ENCODE results near the gene LINC00632. TPM values are rescaled to one million over a fixed set of nuclear protein-coding genes. Genes with fewer than 3 reads are reported as not detected.
A peak's percentile ranks its signal among the peaks of the same experiment; 100 is the strongest.

The LINC00632 gene
- total and polyA plus RNA-seq, 4 donors = 0.15 to 28.7 (median 0.32) TPM

- Histone ChIP-seq H3K9ac (ENCODE audit: low read depth in 1 of 2, low read length in 2 of 2) (no peak overlapping the region), H3K4me1 (ENCODE audit: control insufficient read depth in 4 of 4, insufficient read depth in 4 of 4, low read length in 3 of 4) (no peaks in the 10 kb centered on the region), H3K36me3 (ENCODE audit: control insufficient read depth in 4 of 4, insufficient read depth in 3 of 4, low read depth in 1 of 4, low read length in 3 of 4) (no peaks in the 10 kb centered on the region), H3K27ac (ENCODE audit: low read depth in 1 of 2, low read length in 2 of 2) (no peak overlapping the region), H3K9me3 (ENCODE audit: control insufficient read depth in 4 of 4, low read length in 3 of 4) (peaks cover 0 to 4% (median 0%) of the 10 kb centered on the region in 4 donors), H3K4me3 (ENCODE audit: low read depth in 1 of 3, low read length in 3 of 3) (no peak overlapping the region), H3K27me3 (ENCODE audit: control insufficient read depth in 4 of 4, insufficient read depth in 4 of 4, low read length in 3 of 4) (no peaks in the 10 kb centered on the region)
- WGBS = 67% methylated on average over 3 of the region's 3 CpGs
- DNase-seq (ENCODE audit: low spot score) = no peak
- TF ChIP-seq REST (IDR thresholded peaks at IDR 0.05) (no peak), SP1 (IDR thresholded peaks at IDR 0.05) (no peak), FOXA1 (IDR thresholded peaks at IDR 0.05) (no peak), NR2F2 (IDR thresholded peaks at IDR 0.05) (no peak), GABPA (IDR thresholded peaks at IDR 0.05 in 1 of 2, conservative IDR thresholded peaks at IDR 0.05 in 1 of 2) (no peak), MAX (IDR thresholded peaks at IDR 0.05) (no peak), RXRA (IDR thresholded peaks at IDR 0.05) (no peak)
Measured at GRCh38 chrX:140724736-140725135, 15.2 kb downstream of the LINC00632 start.

DNA sequence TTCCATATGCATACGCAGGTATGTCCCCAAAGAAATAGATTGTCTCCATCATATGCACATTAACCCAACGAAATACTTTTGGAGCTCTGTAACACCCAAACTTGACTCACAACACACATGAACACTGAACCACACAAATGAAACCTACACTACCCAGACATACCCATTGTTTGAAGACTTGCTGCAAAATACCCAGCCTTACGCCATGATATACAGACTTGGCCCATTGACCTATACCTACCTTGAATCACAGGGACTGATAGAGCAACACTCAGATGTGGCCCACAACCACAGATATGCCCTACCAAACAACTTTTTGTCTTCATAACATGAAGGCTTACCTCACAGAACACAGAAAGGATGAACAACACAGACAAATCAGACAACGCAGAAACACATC lies 15.9 kb downstream of the LINC00632 start:
- Histone ChIP-seq H3K4me3 (ENCODE audit: low read depth in 1 of 3, low read length in 3 of 3) (no peak overlapping the region), H3K36me3 (ENCODE audit: control insufficient read depth in 4 of 4, insufficient read depth in 3 of 4, low read depth in 1 of 4, low read length in 3 of 4) (no peaks in the 10 kb centered on the region), H3K9me3 (ENCODE audit: control insufficient read depth in 4 of 4, low read length in 3 of 4) (peaks cover 0 to 4% (median 0%) of the 10 kb centered on the region in 4 donors), H3K27ac (ENCODE audit: low read depth in 1 of 2, low read length in 2 of 2) (no peak overlapping the region), H3K4me1 (ENCODE audit: control insufficient read depth in 4 of 4, insufficient read depth in 4 of 4, low read length in 3 of 4) (no peaks in the 10 kb centered on the region), H3K27me3 (ENCODE audit: control insufficient read depth in 4 of 4, insufficient read depth in 4 of 4, low read length in 3 of 4) (no peaks in the 10 kb centered on the region), H3K9ac (ENCODE audit: low read depth in 1 of 2, low read length in 2 of 2) (no peak overlapping the region)
- no peak for TF ChIP-seq RXRA (IDR thresholded peaks at IDR 0.05)
- no peak for TF ChIP-seq GABPA (IDR thresholded peaks at IDR 0.05 in 1 of 2, conservative IDR thresholded peaks at IDR 0.05 in 1 of 2)
- TF ChIP-seq RAD21 (IDR thresholded peaks at IDR 0.05) = no peak
- DNase-seq (ENCODE audit: low spot score) = no peak
- 97% methylated on average over 4 of the region's 4 CpGs for WGBS

DNA sequence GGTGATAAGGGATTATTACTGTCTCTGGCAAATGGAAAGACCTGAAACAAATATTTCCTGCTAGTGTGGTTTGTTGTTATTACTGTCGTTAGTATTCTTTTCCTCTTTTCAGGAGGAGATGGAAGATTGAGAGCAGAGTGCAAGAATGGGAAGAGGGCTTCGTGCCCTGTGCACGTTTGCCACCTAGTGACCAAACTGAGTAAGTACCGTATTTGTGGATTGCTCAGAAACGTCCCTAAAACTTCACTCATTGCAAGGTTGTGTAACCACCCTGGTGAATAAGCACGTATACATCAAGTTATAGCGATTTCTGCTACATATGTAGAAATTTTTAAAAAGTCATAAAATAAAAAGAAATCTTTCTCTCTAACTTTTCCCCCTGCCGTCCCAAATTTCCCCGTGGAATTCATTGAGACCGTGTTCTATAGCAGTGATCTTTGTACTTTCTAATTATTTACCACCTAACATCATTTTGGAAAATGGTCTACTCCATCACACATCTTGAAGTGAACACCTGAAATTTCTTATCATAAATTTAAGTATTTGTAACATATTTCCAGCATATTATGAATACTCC lies 24.3 kb downstream of the LINC00632 start:
- Histone ChIP-seq H3K9me3 (ENCODE audit: control insufficient read depth in 4 of 4, low read length in 3 of 4) (no peaks in the 10 kb centered on the region), H3K4me3 (ENCODE audit: low read depth in 1 of 3, low read length in 3 of 3) (no peak overlapping the region), H3K27me3 (ENCODE audit: control insufficient read depth in 4 of 4, insufficient read depth in 4 of 4, low read length in 3 of 4) (no peaks in the 10 kb centered on the region), H3K9ac (ENCODE audit: low read depth in 1 of 2, low read length in 2 of 2) (no peak overlapping the region), H3K27ac (ENCODE audit: low read depth in 1 of 2, low read length in 2 of 2) (no peak overlapping the region), H3K4me1 (ENCODE audit: control insufficient read depth in 4 of 4, insufficient read depth in 4 of 4, low read length in 3 of 4) (no peaks in the 10 kb centered on the region), H3K36me3 (ENCODE audit: control insufficient read depth in 4 of 4, insufficient read depth in 3 of 4, low read depth in 1 of 4, low read length in 3 of 4) (no peaks in the 10 kb centered on the region)
- 15% methylated on average over 10 of the region's 10 CpGs for WGBS
- DNase-seq (ENCODE audit: low spot score) = no peak
- no peak for TF ChIP-seq HNF4G (IDR thresholded peaks at IDR 0.05)
- peak; percentile 64 for TF ChIP-seq CTCF (IDR thresholded peaks at IDR 0.05; ENCODE audit: low read depth, low read length, missing input control)
- TF ChIP-seq TAF1 (conservative IDR thresholded peaks at IDR 0.05) = no peak
- TF ChIP-seq GABPA (IDR thresholded peaks at IDR 0.05 in 1 of 2, conservative IDR thresholded peaks at IDR 0.05 in 1 of 2) = no peak
- no peak for TF ChIP-seq MAX (IDR thresholded peaks at IDR 0.05)
- TF ChIP-seq SP1 (IDR thresholded peaks at IDR 0.05) = no peak
- peak; percentile 82 to 91 for TF ChIP-seq RAD21 (IDR thresholded peaks at IDR 0.05)
- no peak for TF ChIP-seq YY1 (IDR thresholded peaks at IDR 0.05)
- TF ChIP-seq, protein P1, sequence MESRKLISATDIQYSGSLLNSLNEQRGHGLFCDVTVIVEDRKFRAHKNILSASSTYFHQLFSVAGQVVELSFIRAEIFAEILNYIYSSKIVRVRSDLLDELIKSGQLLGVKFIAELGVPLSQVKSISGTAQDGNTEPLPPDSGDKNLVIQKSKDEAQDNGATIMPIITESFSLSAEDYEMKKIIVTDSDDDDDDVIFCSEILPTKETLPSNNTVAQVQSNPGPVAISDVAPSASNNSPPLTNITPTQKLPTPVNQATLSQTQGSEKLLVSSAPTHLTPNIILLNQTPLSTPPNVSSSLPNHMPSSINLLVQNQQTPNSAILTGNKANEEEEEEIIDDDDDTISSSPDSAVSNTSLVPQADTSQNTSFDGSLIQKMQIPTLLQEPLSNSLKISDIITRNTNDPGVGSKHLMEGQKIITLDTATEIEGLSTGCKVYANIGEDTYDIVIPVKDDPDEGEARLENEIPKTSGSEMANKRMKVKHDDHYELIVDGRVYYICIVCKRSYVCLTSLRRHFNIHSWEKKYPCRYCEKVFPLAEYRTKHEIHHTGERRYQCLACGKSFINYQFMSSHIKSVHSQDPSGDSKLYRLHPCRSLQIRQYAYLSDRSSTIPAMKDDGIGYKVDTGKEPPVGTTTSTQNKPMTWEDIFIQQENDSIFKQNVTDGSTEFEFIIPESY (IDR thresholded peaks at IDR 0.05) = no peak
- TF ChIP-seq HNF4A (conservative IDR thresholded peaks at IDR 0.05) = no peak
- no peak for TF ChIP-seq FOXA1 (IDR thresholded peaks at IDR 0.05)
- TF ChIP-seq REST (IDR thresholded peaks at IDR 0.05) = no peak
- TF ChIP-seq RXRA (IDR thresholded peaks at IDR 0.05) = no peak

All from liver (tissue), 9 donors.